ENCODE data around the gene CLK4. TPM values are rescaled to one million over a fixed set of nuclear protein-coding genes. Genes with fewer than 3 reads are reported as not detected.

Gene CLK4
- total and polyA plus RNA-seq, 3 donors from 2014 or later: 29.3 to 61.7 (median 55.1) TPM

DNA sequence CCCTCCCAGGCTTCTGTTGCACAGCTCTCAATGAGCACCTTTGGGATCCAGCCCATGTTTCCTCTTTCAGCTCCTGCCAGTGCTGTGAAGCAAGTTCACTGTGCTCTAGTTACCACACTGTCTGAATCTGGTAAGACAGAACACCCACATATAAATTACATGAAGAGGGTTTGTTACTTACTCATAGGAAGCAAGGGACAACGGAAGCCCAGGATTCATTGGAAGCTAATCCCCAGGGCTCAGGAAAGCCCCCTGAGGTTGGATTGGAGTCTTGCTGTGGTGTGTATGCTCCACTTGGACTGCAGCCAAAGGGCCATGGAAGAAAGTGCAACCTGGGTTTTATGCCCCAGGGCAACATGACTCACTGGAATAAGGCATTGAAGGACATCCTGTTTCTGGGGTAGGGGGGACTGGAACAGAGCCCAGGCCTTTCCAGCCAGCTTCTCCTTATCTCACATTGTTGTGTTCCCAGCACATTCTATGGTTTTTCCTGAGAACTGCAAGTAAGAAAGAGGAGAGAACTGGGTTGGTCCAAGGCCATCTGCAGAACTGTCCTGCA is 15.6 kb upstream of the CLK4 start:
- WGBS, 2 donors: 53 to 63% methylated on average over 1 of the region's 1 CpG
- DNase-seq: peak; percentile 61

GRCh38 chr5:178641711-178642110 is 14.9 kb upstream of the CLK4 start:
- Histone ChIP-seq H3K36me3 (ENCODE audit: low read depth, missing control alignments) (no peaks in the 10 kb centered on the region), H3K4me3 (no peak overlapping the region), H3K27me3 (no peaks in the 10 kb centered on the region), H3K27ac (no peak overlapping the region), H3K9me3 (no peaks in the 10 kb centered on the region), H3K4me1 (peaks cover 6% of the 10 kb centered on the region)
- WGBS, 2 donors: 67 to 81% methylated on average over 9 of the region's 9 CpGs
- TF ChIP-seq POLR2A (IDR thresholded peaks at IDR 0.05): no peak
- no peak for TF ChIP-seq CTCF (IDR thresholded peaks at IDR 0.05)
- no peak for DNase-seq
- intact Hi-C loops (cut with DNase I; ENCODE audit: low total_unique reads): no loop called here

More for the DNA sequence above, 15.6 kb upstream of the CLK4 start:
- no peak overlapping the region for H3K27ac ChIP-seq
- no peaks in the 10 kb centered on the region for H3K9me3 ChIP-seq
- no peak overlapping the region for H3K4me3 ChIP-seq
- H3K27me3 ChIP-seq: no peaks in the 10 kb centered on the region
- TF ChIP-seq POLR2A (IDR thresholded peaks at IDR 0.05): no peak
- TF ChIP-seq CTCF (IDR thresholded peaks at IDR 0.05): no peak
- H3K36me3 ChIP-seq (ENCODE audit: low read depth, missing control alignments): no peaks in the 10 kb centered on the region
- intact Hi-C loops (cut with DNase I; ENCODE audit: low total_unique reads): no loop called here
- H3K4me1 ChIP-seq: peaks cover 6% of the 10 kb centered on the region

- 85 to 92% methylated on average over 13 of the region's 13 CpGs for WGBS, 2 donors
- H3K27me3 ChIP-seq: no peaks in the 10 kb centered on the region
- peaks cover 6% of the 10 kb centered on the region for H3K4me1 ChIP-seq
- no peaks in the 10 kb centered on the region for H3K36me3 ChIP-seq (ENCODE audit: low read depth, missing control alignments)
- TF ChIP-seq POLR2A (IDR thresholded peaks at IDR 0.05) (no peak), CTCF (IDR thresholded peaks at IDR 0.05) (no peak)
- DNase-seq: no peak
- no peaks in the 10 kb centered on the region for H3K9me3 ChIP-seq
- no peak overlapping the region for H3K27ac ChIP-seq
- no peak overlapping the region for H3K4me3 ChIP-seq
- intact Hi-C loops (cut with DNase I; ENCODE audit: low total_unique reads): no loop called here
Measured at GRCh38 chr5:178640331-178641045, 13.6 kb upstream of the CLK4 start.

DNA sequence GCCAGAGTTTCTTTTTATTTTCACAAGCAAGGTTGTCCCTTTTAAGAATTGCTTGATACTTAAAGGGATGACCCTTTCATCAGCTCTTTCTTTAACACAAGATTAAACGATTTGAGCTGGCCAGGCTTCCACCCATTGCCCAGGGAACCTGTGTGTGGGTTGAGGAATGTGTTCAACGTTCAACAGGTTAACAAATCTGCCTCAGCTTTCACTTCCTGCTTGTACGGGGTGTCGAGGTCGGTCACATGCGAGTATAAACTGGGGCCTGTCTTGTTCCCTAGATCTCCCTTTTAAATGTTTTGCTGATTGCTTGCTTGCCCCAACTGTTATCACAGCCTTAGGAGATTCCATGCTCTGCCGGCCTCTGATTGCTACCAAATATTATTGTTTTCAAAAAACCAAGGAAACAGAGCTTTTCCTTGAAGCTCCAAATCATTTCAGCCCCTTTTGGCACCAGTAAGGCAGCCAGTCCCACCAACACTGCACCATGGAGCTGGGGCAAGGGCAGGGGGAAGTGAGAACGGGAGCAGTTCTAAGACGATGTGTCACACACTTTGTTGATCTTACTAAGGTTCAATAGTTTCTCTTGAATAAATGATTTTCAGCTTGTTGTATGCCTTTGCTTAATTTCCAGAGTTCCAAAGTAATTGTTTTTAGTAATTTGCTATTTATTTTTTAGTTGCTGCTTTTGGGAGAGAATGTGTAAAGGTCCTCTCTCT is 10.7 kb upstream of the CLK4 start:
- DNase-seq: no peak
- H3K27ac ChIP-seq: no peak overlapping the region
- intact Hi-C loops (cut with DNase I; ENCODE audit: low total_unique reads): no loop called here
- H3K4me3 ChIP-seq: no peak overlapping the region
- H3K4me1 ChIP-seq: no peaks in the 10 kb centered on the region
- no peaks in the 10 kb centered on the region for H3K36me3 ChIP-seq (ENCODE audit: low read depth, missing control alignments)
- H3K27me3 ChIP-seq: no peaks in the 10 kb centered on the region
- 62 to 70% methylated on average over 9 of the region's 9 CpGs for WGBS, 2 donors
- no peaks in the 10 kb centered on the region for H3K9me3 ChIP-seq
- no peak for TF ChIP-seq POLR2A (IDR thresholded peaks at IDR 0.05)
- TF ChIP-seq CTCF (IDR thresholded peaks at IDR 0.05): no peak
